H1 (cell line): ENCODE data around the gene CHST9. TPM values are rescaled to one million over a fixed set of nuclear protein-coding genes. Genes with fewer than 3 reads are reported as not detected.

ENCODE experiments used
- EP300 ChIP-seq, 2 experiments: IDR thresholded peaks; 1 replicate in 1 of 2; 2 replicates in 1 of 2; pipeline ENCODE4 v1.6.1; 2011 to 2012; ENCODE audit warnings: low read depth in 2 of 2, low read length in 2 of 2, mild to moderate bottlenecking in 2 of 2, borderline replicate concordance in 1 of 2, inconsistent platforms in 1 of 2, moderate library complexity in 1 of 2
- HDAC2 ChIP-seq, 2 experiments: fragments of 300-600 bp in 1 of 2; sonication (generic) in 1 of 2; IDR thresholded peaks; 2 replicates each; pipeline ENCODE4 v1.6.1; 2011 to 2012; ENCODE audit warnings: low read depth in 2 of 2, low read length in 2 of 2, mild to moderate bottlenecking in 2 of 2, moderate library complexity in 2 of 2, borderline replicate concordance in 1 of 2, inconsistent platforms in 1 of 2
- RAD21 ChIP-seq, 2 experiments: IDR thresholded peaks in 1 of 2; conservative IDR thresholded peaks in 1 of 2; 2 replicates each; pipeline ENCODE4 v1.6.1; 2011; ENCODE audit warnings: low read depth in 2 of 2, low read length in 2 of 2, improper control_type of control experiment in 1 of 2, inconsistent platforms in 1 of 2, mild to moderate bottlenecking in 1 of 2, moderate library complexity in 1 of 2
- RNF2 ChIP-seq: fragments of 200-900, 300-1000 bp; sonication (generic); IDR thresholded peaks from 2 replicates; pipeline ENCODE4 v1.7.1; 2016; ENCODE audit warnings: borderline replicate concordance, low read depth, mild to moderate bottlenecking, antibody characterized with exemption, low read length; ENCODE audit not compliant: poor library complexity, severe bottlenecking; ENCODE audit errors: missing control alignments
- RXRA ChIP-seq: IDR thresholded peaks from 2 replicates; pipeline ENCODE4 v1.6.1; 2011; ENCODE audit warnings: low read depth, mild to moderate bottlenecking, low read length, moderate library complexity; ENCODE audit not compliant: insufficient read depth
- SAP30 ChIP-seq: fragments of 300-600 bp; sonication (generic); IDR thresholded peaks from 2 replicates; pipeline ENCODE4 v1.7.1; 2012; ENCODE audit warnings: low read length, moderate library complexity, mild to moderate bottlenecking, inconsistent platforms; ENCODE audit not compliant: insufficient read depth, insufficient replicate concordance
- YY1 ChIP-seq: IDR thresholded peaks from 2 replicates; pipeline ENCODE4 v1.6.1; 2011; ENCODE audit warnings: low read depth, mild to moderate bottlenecking, low read length
- polyA plus RNA-seq, 7 experiments: library from polyadenylated mRNA; depleted of rRNA in 3 of 7; stranded (reverse) in 5 of 7; unstranded in 2 of 7; fragments of >200 nt in 5 of 7; fragments of 200-250 nt in 2 of 7; gene quantifications; 1 replicate in 5 of 7; 2 replicates in 1 of 7; 4 replicates in 1 of 7; pipeline versions ENCODE4 v1.2.1 to v1.2.3, GENCODE V29; 2011 to 2013; ENCODE audit warnings: missing spikeins in 2 of 7, mixed read lengths in 2 of 7
- total RNA-seq: library from RNA; stranded (reverse); fragmentation: NEBNext Ultra II Directional; extraction: Animal tissue kit (Norgen Biotek cat#: 25700); gene quantifications from 2 replicates; pipeline ENCODE4 v1.2.1, GENCODE V29; 2021

Gene CHST9
- total and polyA plus RNA-seq, 2 of the 8 experiments (the other 6 are each of a cell fraction or from before 2014, with no cell fraction given), result 3.2 to 24.3 TPM

- TF ChIP-seq HDAC2 (IDR thresholded peaks at IDR 0.05; ENCODE audit: borderline replicate concordance in 1 of 2, low read depth in 2 of 2, low read length in 2 of 2) (no peak), EP300 (IDR thresholded peaks at IDR 0.05; ENCODE audit: borderline replicate concordance in 1 of 2, low read depth in 2 of 2, low read length in 2 of 2) (no peak), RAD21 (IDR thresholded peaks at IDR 0.05 in 1 of 2, conservative IDR thresholded peaks at IDR 0.05 in 1 of 2; ENCODE audit: low read depth in 2 of 2, low read length in 2 of 2) (no peak), RXRA (no peak), SAP30 (no peak), RNF2 (no peak), YY1 (no peak)
Observed at GRCh38 chr18:27181726-27182125, 3.4 kb downstream of the CHST9 start (continued).
